Chondrocyte (in vitro differentiated cells): ENCODE data around the gene DHRS12. TPM values are rescaled to one million over a fixed set of nuclear protein-coding genes. Genes with fewer than 3 reads are reported as not detected.

Experiments
- DNase-seq: peaks from one replicate; pipeline ENCODE4 v3.0.0; 2021; ENCODE audit warnings: mixed read lengths, low spot score
- H3K27ac Mint-ChIP-seq: one replicate; pipeline ENCODE4 v1.8.0; 2021; ENCODE audit warnings: mild to moderate bottlenecking, moderate library complexity, mixed read lengths; ENCODE audit not compliant: unreplicated experiment
- H3K27me3 Mint-ChIP-seq: 2 replicates; pipeline ENCODE4 v1.8.0; 2021; ENCODE audit warnings: low read depth, mixed read lengths
- H3K36me3 Mint-ChIP-seq: 2 replicates; pipeline ENCODE4 v1.8.0; 2021; ENCODE audit warnings: low read depth, mixed read lengths
- H3K4me1 Mint-ChIP-seq: 2 replicates; pipeline ENCODE4 v1.8.0; 2021; ENCODE audit warnings: low read depth, mild to moderate bottlenecking, mixed read lengths
- H3K4me3 Mint-ChIP-seq: one replicate; pipeline ENCODE4 v1.8.0; 2021; ENCODE audit warnings: mild to moderate bottlenecking, moderate library complexity, mixed read lengths; ENCODE audit not compliant: unreplicated experiment
- H3K9me3 Mint-ChIP-seq: 2 replicates; pipeline ENCODE4 v1.8.0; 2021; ENCODE audit warnings: low read depth, mixed read lengths
- CTCF ChIP-seq: fragments of 200-600 bp; sonication (generic); IDR thresholded peaks from 2 replicates; pipeline ENCODE4 v1.5.0; 2021; ENCODE audit warnings: antibody characterized with exemption, mild to moderate bottlenecking, moderate library complexity
- total RNA-seq: library from RNA; stranded (reverse); gene quantifications from 3 replicates; pipeline ENCODE4 v1.2.1, GENCODE V29; 2021

The DHRS12 gene
- total RNA-seq, 1 donor from 2014 or later, result 7.6 TPM

- Mint-ChIP-seq H3K36me3 (no peaks in the 10 kb centered on the region), H3K4me3 (no peak overlapping the region), H3K27me3 (peaks cover 19% of the 10 kb centered on the region), H3K4me1 (peaks cover 13% of the 10 kb centered on the region), H3K27ac (no peak overlapping the region), H3K9me3 (no peaks in the 10 kb centered on the region)
- no peak for DNase-seq
- no peak for TF ChIP-seq CTCF
These were observed 19.4 kb upstream of the DHRS12 start for GRCh38 chr13:51823359-51823758.

GRCh38 chr13:51822106-51822815 lies 18.3 kb upstream of the DHRS12 start:
- peaks cover 10% of the 10 kb centered on the region for H3K27me3 Mint-ChIP-seq
- peaks cover 13% of the 10 kb centered on the region for H3K4me1 Mint-ChIP-seq
- H3K36me3 Mint-ChIP-seq, result no peaks in the 10 kb centered on the region
- TF ChIP-seq CTCF, result no peak
- H3K4me3 Mint-ChIP-seq, result no peak overlapping the region
- no peak overlapping the region for H3K27ac Mint-ChIP-seq
- no peak for DNase-seq
- no peaks in the 10 kb centered on the region for H3K9me3 Mint-ChIP-seq

- no peak overlapping the region for H3K27ac Mint-ChIP-seq
- no peak for TF ChIP-seq CTCF
- H3K36me3 Mint-ChIP-seq, result peaks cover 2% of the 10 kb centered on the region
- no peaks in the 10 kb centered on the region for H3K9me3 Mint-ChIP-seq
- peaks cover 15% of the 10 kb centered on the region for H3K27me3 Mint-ChIP-seq
- H3K4me1 Mint-ChIP-seq, result peaks cover 13% of the 10 kb centered on the region
- no peak for DNase-seq
- no peak overlapping the region for H3K4me3 Mint-ChIP-seq
These were observed 17.6 kb upstream of the DHRS12 start for GRCh38 chr13:51821606-51822005.

- TF ChIP-seq CTCF, result no peak
- Mint-ChIP-seq H3K36me3 (peaks cover 2% of the 10 kb centered on the region), H3K9me3 (no peaks in the 10 kb centered on the region), H3K27me3 (peaks cover 17% of the 10 kb centered on the region), H3K4me1 (peaks cover 13% of the 10 kb centered on the region), H3K27ac (no peak overlapping the region), H3K4me3 (no peak overlapping the region)
- DNase-seq, result no peak
These were observed 16.1 kb upstream of the DHRS12 start for GRCh38 chr13:51820016-51820597.

- no peak overlapping the region for H3K27ac Mint-ChIP-seq
- H3K9me3 Mint-ChIP-seq, result no peaks in the 10 kb centered on the region
- peaks cover 17% of the 10 kb centered on the region for H3K27me3 Mint-ChIP-seq
- H3K4me3 Mint-ChIP-seq, result no peak overlapping the region
- no peak for TF ChIP-seq CTCF
- DNase-seq, result no peak
- peaks cover 2% of the 10 kb centered on the region for H3K36me3 Mint-ChIP-seq
- peaks cover 15% of the 10 kb centered on the region for H3K4me1 Mint-ChIP-seq
These were observed 15.6 kb upstream of the DHRS12 start for GRCh38 chr13:51819544-51819943.
